ENCODE results near the gene SRPX2.

DNA sequence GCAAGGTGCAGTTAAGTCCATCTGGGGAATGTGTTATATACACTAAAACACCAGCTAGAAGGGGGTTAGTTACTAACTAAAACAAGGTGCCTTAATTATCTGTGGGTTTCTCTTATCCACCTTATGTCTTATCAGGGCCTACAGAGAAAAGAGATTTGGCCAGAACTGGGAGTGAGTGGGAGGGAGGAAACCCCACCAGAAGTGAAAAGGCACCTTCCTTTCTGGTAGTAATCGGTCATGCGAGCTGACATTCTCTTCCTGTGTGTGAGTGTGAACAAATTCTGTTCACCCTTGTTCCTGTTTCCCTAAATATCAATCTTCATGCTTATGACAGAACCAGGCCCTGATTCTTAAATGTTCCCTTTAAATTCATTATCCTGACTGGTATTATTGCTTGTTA is 43.5 kb downstream of the SRPX2 start:
- TF ChIP-seq, protein P1, sequence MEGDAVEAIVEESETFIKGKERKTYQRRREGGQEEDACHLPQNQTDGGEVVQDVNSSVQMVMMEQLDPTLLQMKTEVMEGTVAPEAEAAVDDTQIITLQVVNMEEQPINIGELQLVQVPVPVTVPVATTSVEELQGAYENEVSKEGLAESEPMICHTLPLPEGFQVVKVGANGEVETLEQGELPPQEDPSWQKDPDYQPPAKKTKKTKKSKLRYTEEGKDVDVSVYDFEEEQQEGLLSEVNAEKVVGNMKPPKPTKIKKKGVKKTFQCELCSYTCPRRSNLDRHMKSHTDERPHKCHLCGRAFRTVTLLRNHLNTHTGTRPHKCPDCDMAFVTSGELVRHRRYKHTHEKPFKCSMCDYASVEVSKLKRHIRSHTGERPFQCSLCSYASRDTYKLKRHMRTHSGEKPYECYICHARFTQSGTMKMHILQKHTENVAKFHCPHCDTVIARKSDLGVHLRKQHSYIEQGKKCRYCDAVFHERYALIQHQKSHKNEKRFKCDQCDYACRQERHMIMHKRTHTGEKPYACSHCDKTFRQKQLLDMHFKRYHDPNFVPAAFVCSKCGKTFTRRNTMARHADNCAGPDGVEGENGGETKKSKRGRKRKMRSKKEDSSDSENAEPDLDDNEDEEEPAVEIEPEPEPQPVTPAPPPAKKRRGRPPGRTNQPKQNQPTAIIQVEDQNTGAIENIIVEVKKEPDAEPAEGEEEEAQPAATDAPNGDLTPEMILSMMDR (conservative IDR thresholded peaks at IDR 0.05): no peak
- TF ChIP-seq EZH2 (IDR thresholded peaks at IDR 0.05; ENCODE audit: low read depth): no peak

All from PC-9 (cell line).